ENCODE data around the gene MMAB. TPM values are rescaled to one million over a fixed set of nuclear protein-coding genes. Genes with fewer than 3 reads are reported as not detected.

MMAB gene
- total RNA-seq, 4 donors from 2014 or later, result 22.3 to 39.6 (median 31.1) TPM

- no peak overlapping the region for H3K4me3 ChIP-seq
- no peak for ATAC-seq
- H3K4me1 ChIP-seq, result peaks cover 0 to 15% (median 5%) of the 10 kb centered on the region in 3 donors
- H3K9me3 ChIP-seq, result no peaks in the 10 kb centered on the region
- peaks cover 19% of the 10 kb centered on the region for H3K27me3 ChIP-seq
- TF ChIP-seq CTCF (IDR thresholded peaks at IDR 0.05) (no peak), POLR2A (IDR thresholded peaks at IDR 0.05) (no peak), POLR2AphosphoS5 (IDR thresholded peaks at IDR 0.05) (no peak), EP300 (IDR thresholded peaks at IDR 0.05) (no peak)
- WGBS, 2 donors (ENCODE audit: low coverage in 1 of 2), result 92 to 95% methylated on average over 2 of the region's 2 CpGs
- no peak overlapping the region for H3K27ac ChIP-seq
- H3K36me3 ChIP-seq, result peaks cover 0 to 15% of the 10 kb centered on the region in 2 donors
These were observed 27.2 kb upstream of the MMAB start for GRCh38 chr12:109600481-109600880.

GRCh38 chr12:109599087-109599486, 25.8 kb upstream of the MMAB start:
- Histone ChIP-seq H3K27ac (no peak overlapping the region), H3K27me3 (peaks cover 7% of the 10 kb centered on the region), H3K4me3 (no peak overlapping the region), H3K36me3 (peaks cover 0 to 29% of the 10 kb centered on the region in 2 donors), H3K4me1 (peaks cover 0 to 15% (median 5%) of the 10 kb centered on the region in 3 donors), H3K9me3 (no peaks in the 10 kb centered on the region)
- TF ChIP-seq CTCF (IDR thresholded peaks at IDR 0.05), result no peak
- TF ChIP-seq POLR2A (IDR thresholded peaks at IDR 0.05), result no peak
- TF ChIP-seq POLR2AphosphoS5 (IDR thresholded peaks at IDR 0.05), result no peak
- no peak for TF ChIP-seq EP300 (IDR thresholded peaks at IDR 0.05)
- ATAC-seq, result no peak
- WGBS, 2 donors (ENCODE audit: low coverage in 1 of 2), result 78 to 92% methylated on average over 6 of the region's 7 CpGs

- TF ChIP-seq CTCF (IDR thresholded peaks at IDR 0.05) (no peak), EP300 (IDR thresholded peaks at IDR 0.05) (no peak), POLR2AphosphoS5 (IDR thresholded peaks at IDR 0.05) (no peak), POLR2A (IDR thresholded peaks at IDR 0.05) (no peak)
- H3K36me3 ChIP-seq, result peaks cover 0 to 36% of the 10 kb centered on the region in 2 donors
- no peak overlapping the region for H3K4me3 ChIP-seq
- 55 to 89% methylated on average over 1 to 4 of the region's 11 CpGs for WGBS, 2 donors (ENCODE audit: low coverage in 1 of 2)
- peaks cover 5% of the 10 kb centered on the region for H3K27me3 ChIP-seq
- no peaks in the 10 kb centered on the region for H3K9me3 ChIP-seq
- H3K4me1 ChIP-seq, result peaks cover 0 to 15% (median 5%) of the 10 kb centered on the region in 3 donors
- ATAC-seq, result no peak
- H3K27ac ChIP-seq, result no peak overlapping the region
These were observed 25.1 kb upstream of the MMAB start for GRCh38 chr12:109598428-109598854.

- no peak overlapping the region for H3K4me3 ChIP-seq
These were observed 24.6 kb upstream of the MMAB start for GRCh38 chr12:109597795-109598427.

More at GRCh38 chr12:109597795-109598427, 24.6 kb upstream of the MMAB start:
- ATAC-seq, result peak; percentile 92
- Histone ChIP-seq H3K27me3 (peaks cover 5% of the 10 kb centered on the region), H3K27ac (no peak overlapping the region), H3K36me3 (peaks cover 0 to 41% of the 10 kb centered on the region in 2 donors), H3K4me1 (peaks cover 0 to 15% (median 5%) of the 10 kb centered on the region in 3 donors), H3K9me3 (no peaks in the 10 kb centered on the region)
- peak in 3 of 4 experiments; percentile 96 to 98 (median 97) for TF ChIP-seq CTCF (IDR thresholded peaks at IDR 0.05)
- no peak for TF ChIP-seq EP300 (IDR thresholded peaks at IDR 0.05)
- no peak for TF ChIP-seq POLR2AphosphoS5 (IDR thresholded peaks at IDR 0.05)
- 39 to 48% methylated on average over 8 to 16 of the region's 27 CpGs for WGBS, 2 donors (ENCODE audit: low coverage in 1 of 2)

Data from gastroesophageal sphincter (tissue), 4 donors.